Inflammatory macrophage (primary cell): ENCODE data around the gene RCOR1.

Experiments
- DNase-seq, 2 donors: peaks; one replicate each; pipeline ENCODE4 v3.0.0-alpha.2; 2020 to 2022

Gene RCOR1

GRCh38 chr14:102778338-102779083 lies 186.1 kb downstream of the RCOR1 start:
- peak; percentile 26 to 35 for DNase-seq

- DNase-seq: no peak
These were observed 186.6 kb downstream of the RCOR1 start for GRCh38 chr14:102779084-102779462.

- DNase-seq: peak; percentile 68 to 89
These were observed 187.3 kb downstream of the RCOR1 start for GRCh38 chr14:102779574-102780315.
